Panc1 (cell line): ENCODE measurements around the gene CIB1.

Source experiments
- CTCF ChIP-seq: fragments of 450-650 bp; IDR thresholded peaks from 2 replicates; pipeline ENCODE4 v1.5.1; 2017; ENCODE audit warnings: mild to moderate bottlenecking
- SIN3A ChIP-seq: IDR thresholded peaks from 2 replicates; pipeline ENCODE4 v1.6.1; 2012; ENCODE audit warnings: low read depth, mild to moderate bottlenecking, low read length, moderate library complexity, borderline replicate concordance; ENCODE audit not compliant: insufficient read depth
- TCF7L2 ChIP-seq: IDR thresholded peaks from 2 replicates; pipeline ENCODE4 v1.6.1; 2011; ENCODE audit warnings: mild to moderate bottlenecking, low read depth, low read length, inconsistent platforms

GRCh38 chr15:90259524-90259923 lies 25.8 kb upstream of the CIB1 start:
- TF ChIP-seq CTCF = no peak
- TF ChIP-seq TCF7L2 = no peak
- TF ChIP-seq SIN3A = no peak
